Measurements from ENCODE around the gene POLR2F.

POLR2F gene

DNA sequence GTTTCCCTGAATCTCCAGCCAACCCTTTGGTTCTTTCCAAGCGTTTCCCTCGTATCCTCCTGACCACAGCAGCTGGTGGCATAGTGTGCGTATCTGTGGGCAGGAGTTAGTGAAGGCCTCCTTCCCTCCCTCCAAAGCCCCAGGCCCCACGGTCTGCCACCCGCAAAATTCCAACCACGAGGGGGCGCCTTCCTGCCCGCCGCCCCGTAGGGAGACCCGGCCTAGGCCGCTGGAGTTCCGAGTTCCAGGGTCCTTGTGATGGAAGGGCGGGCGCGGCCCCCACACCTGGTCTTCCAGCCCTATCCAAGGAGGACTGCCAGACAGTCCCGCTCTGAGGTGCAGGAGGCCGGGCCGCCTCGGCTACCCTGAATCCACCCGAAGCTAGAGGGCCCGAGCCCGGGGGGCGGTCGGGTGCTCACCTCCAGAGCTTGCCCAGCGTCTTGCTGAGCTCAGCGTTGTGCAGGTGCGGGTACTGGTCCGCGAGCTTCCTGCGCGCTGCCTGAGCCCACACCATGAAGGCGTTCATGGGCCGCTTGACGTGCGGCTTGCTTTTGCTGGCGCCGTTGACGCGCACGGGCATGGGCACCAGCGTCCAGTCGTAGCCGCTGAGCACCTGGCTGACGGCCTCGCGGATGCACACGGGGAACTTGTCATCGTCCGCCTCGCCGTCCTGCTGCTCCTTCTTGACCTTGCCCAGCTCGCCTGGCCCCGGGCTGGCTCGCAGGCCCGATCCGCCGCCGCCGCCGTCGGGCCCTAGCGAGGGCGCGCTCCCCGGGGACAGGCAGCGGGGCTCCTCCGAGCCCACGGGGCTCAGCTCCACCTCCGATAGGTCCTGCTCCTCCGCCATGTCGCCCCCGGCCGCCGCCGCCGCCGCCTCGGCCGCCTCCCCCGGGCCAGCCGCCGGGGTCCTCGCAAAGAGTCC lies 29.7 kb downstream of the POLR2F start:
- DNase-seq: no peak

DNA sequence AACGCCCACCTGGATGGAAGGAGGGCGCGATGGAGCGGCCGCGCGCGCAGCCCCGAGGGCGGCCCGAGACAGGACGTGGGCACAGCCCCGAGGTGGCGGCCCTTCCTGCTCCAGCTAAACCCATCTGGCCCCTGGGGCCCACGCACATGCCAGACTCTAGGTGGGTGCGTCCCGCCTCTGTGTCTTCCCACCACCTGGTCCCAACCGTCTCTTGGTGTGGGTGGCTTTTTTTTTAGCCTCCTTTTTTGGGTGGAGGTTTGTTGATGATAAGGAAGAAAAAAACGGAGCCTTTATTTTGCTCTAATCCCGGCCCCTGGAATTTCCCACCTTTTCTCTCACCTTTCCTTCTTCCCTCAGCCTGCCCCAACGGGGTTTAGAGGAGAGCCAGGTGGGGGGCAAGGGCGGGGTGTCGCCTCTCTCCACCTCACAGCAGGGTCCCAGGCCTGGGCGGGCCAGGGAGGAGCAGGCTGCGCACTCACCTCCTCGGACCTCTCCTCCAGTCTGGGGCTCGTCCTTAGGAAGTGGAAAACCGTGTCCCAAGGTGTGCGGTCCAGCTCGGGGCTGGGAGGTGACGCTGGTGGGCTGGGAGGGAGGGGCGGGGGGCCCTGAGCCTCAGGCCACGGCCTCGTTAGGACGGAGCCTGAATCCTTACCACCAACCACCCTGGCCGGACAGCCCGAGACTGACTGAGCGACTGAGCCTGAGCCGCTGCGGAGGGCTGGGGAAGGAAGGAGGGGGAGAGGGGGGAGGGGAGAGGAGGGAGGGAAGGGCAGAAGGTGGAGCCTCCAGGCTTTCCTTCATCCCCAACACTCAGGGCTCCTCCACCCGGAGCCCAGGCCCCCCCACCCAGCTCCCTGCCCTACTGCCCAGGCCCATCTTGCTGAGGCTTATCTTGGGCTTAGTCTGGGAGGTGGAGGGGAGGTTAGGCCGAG lies 30.6 kb downstream of the POLR2F start, which contains the start of gene SOX10:
Gene SOX10 (minus strand): TSS at position 696 of the 932 bp plus-strand sequence. CDS start 771 bp downstream, outside the sequence.
- DNase-seq: no peak

DNA sequence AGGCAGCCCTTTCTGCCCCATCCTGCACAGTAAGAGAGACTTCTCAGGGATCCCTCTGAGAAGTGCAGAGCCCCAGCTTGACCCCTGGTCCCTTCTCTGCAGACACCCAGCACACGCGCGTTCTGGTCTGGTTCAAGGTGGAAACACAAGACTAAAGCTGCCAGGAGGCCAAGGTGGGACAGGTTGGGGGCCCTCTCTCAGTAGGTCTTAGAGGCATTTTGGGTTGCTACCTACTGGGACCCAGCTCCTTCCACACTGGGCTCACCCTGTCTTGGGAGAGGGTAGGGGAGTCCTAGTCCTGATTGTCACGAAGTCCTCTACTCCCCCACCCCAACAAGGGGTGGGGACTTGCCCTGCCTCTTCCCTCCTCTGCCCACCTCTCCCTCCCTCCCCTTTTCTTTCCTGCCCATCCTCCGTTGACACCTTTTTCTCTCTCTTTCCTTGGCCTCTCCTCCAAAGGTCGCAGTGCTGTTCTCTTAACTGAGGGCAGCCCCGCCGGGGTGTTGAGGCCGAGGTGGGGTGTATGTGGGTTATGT lies 31.6 kb downstream of the POLR2F start:
- no peak for DNase-seq

GRCh38 chr22:37985751-37986281 lies 32.3 kb downstream of the POLR2F start:
- DNase-seq: no peak

DNA sequence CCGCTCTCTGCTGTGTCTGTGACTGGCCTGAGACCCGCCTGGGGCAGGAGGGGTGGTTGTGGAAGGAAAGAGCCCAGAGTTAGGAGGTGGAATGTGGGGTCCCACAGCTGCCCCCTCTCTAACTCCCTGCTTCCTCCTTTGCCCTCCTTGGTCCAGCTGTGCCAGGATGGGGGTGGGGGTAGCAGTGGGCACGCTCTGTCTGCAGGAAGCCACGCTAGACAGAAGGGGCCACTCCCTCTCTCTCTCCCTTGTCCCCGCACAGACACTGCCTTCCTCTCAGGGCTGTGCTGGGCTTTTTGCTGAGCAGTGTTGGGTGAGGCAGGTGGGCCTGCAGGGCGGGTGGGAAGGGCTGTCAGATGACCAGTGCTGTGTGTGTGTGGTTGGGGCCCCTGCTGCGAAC lies 32.9 kb downstream of the POLR2F start:
- DNase-seq: no peak

- DNase-seq: no peak
These were observed 35.9 kb downstream of the POLR2F start for GRCh38 chr22:37989146-37990045.

DNA sequence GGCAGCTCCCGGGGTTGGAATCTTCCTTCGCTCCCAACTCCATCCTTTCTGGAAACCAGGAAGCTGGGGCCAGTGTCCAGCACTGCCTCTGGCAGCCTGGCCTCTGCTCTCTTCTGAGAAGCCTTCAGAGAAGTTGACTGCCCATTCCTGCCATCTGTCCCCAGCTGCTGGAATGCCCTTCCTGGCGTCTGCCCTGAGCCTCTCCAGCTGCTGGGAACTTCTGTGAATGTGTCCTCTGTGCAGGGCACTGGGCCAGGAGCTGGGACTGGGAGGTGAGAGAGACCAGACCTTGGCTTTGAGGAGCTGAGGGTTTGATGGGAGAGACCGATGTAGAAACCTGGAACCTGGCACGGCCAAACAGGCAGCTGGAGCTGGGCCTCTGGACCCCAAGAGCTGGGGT lies 36.8 kb downstream of the POLR2F start:
- no peak for DNase-seq

- no peak for DNase-seq
These were observed 37.4 kb downstream of the POLR2F start for GRCh38 chr22:37990862-37991261.

- DNase-seq: no peak
These were observed 38.4 kb downstream of the POLR2F start for GRCh38 chr22:37991731-37992442.

- no peak for DNase-seq
These were observed 40.5 kb downstream of the POLR2F start for GRCh38 chr22:37994049-37994448.

GRCh38 chr22:37994982-37995381 lies 41.5 kb downstream of the POLR2F start:
- no peak for DNase-seq

GRCh38 chr22:37995460-37995859 lies 42.0 kb downstream of the POLR2F start:
- no peak for DNase-seq

DNA sequence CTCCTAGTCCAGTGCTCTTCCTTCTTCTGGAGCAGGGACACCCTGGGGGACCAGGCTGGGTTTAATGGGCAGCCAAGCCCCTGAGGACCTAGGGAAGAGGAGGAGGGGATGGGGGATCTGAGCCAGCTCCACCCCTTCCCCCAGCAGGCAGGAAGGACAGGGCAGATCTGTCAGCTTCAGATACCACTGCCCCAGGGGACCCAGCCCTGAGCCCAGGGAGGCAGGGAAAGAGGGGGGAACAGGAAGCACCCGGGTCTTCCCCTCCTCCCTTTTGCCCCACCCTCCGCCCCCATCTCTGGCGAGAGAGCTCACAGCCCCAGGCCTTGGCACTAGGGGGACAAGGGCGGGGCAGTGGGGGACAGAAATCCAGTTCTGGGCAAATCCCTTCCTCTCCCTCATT lies 42.6 kb downstream of the POLR2F start:
- no peak for DNase-seq

DNA sequence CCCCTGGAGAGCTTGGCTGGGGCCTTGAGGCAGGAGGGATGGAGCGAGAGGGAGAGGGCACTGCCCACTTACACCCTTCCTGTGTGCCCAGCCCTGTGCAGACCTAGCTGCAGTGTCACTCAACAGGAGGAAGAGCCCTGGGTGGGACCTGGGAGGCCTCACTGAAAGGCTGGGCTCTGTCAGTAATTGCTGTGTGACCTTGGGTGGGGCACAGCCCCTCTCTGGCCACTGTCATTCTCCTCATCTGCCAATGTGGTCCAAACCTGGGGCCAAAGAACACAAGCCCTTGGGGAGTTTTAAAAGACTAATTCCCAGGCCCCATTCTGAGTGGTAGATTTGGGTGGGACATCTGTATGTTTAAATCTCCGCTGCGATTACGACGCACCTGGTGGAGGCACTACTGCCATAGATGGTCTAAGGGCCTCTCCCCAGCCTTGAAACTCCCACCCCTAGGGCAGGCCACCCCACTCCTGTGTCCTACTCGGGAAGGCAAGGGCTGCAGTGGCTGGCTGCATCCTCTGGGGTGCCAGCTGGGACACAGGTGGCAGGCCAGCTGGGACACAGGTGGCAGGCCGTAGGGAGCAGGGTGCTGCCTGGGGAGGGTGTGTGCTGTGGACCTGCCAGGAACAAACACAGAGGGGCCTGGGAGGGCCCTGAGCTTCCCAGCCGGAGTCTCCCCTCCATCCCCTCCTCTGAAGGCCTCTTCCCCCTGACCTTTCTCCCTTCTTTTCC lies 43.2 kb downstream of the POLR2F start:
- DNase-seq: no peak

- no peak for DNase-seq
These were observed 45.0 kb downstream of the POLR2F start for GRCh38 chr22:37998543-37998942.

- DNase-seq: no peak
These were observed 45.7 kb downstream of the POLR2F start for GRCh38 chr22:37999236-37999635.

DNA sequence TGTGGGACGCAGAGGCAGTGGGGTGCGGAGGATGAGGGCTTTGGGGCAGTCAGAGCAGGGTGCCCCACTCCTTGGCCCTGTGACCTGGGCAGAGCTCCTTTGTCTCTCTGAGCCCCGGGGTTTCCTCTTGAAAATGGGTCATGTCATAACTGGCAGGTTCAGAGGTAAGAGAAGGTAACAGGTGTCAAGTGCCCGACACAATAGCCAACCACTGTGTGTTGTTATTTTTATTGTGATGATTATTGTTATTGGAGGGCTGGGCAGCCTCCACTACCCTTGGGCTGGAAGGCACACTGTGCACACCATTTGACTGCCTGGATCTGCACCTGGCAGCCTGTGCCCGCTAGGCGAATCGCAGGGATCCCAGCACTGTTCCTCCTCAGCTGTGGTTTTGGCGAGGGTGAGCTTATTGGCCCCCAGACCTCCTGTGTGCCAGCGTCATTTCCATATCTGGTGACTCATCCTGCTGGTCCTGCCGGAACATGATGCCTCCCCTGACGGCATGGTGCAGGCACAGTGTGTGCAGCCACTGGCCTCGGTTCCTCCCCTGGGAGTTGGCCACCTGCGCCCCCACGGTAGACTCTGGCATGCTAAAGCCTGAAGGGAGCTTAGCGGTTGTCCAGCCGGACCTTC lies 46.3 kb downstream of the POLR2F start:
- no peak for DNase-seq

GRCh38 chr22:38005943-38006342 lies 52.4 kb downstream of the POLR2F start:
- no peak for DNase-seq

DNA sequence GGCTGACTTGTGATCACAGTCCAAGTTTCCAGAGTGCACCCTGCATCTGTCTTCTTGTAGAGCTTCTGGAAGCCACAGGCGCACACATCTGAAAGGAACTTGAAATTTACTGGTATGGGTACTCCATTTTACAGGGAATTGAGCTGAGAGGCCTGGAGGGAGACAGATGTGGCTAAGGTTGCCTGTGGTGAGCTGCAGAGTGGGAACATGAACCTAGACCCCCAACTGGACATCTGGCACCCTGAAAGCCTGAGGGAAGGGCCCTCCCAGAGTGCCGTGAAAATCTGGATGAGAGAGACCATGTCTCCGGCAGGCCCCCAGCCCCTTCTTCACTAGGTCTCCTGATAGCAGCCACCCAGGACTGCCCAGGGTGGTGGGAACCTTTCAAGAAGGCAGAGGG lies 53.4 kb downstream of the POLR2F start:
- DNase-seq: no peak

DNA sequence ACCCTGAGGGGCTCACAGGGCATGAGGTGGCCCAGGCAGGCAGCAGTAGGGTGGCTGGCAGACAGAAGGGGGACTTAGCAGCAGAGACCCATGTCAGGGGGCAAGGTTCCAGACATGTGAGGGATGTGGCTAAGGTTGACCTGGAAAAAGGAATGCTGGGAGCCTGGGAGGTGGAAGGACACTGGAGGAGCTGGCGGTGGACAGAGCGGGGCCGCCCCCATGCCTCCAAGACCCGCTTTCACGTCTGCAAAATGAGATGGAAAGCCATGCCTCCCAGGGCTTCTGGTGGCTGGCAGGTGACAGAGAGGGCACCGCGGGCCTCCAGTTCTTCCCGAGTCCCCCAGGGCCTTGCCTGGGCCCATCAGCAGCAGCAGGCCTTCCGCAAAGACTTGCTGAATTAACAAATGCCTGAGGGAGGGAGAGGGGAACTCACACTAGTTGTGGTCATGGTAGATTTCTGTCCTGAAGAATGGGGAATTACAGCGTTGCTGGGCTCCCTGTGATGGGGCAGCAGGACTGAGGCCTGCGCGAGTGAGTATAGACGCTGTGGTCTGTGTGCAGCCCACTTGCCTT lies 53.9 kb downstream of the POLR2F start:
- no peak for DNase-seq
